Gastrocnemius medialis (tissue), 4 donors: Measurements from ENCODE around the gene UNC13D. TPM values are rescaled to one million over a fixed set of nuclear protein-coding genes. Genes with fewer than 3 reads are reported as not detected.

Experiments used
- ATAC-seq, 2 donors: fragments of 150-250 bp; one replicate each; pipeline ENCODE4 v1.9.1; 2016
- DNase-seq, 2 donors: peaks; one replicate each; pipeline ENCODE4 v3.0.0-alpha.2; 2019
- H3K27ac ChIP-seq, 4 donors: fragments of 200-600 bp; sonication (generic); 1 replicate in 1 of 4; 2 replicates in 3 of 4; pipeline ENCODE4 v1.5.1; 2016 to 2018; ENCODE audit warnings: mild to moderate bottlenecking in 2 of 4, moderate library complexity in 1 of 4
- H3K27me3 ChIP-seq, 3 donors: fragments of 200-600 bp; sonication (generic) in 2 of 3; 1 replicate in 1 of 3; 2 replicates in 2 of 3; pipeline versions ENCODE4 v1.5.1 to v1.6.0; 2016 to 2019; ENCODE audit warnings: mild to moderate bottlenecking in 1 of 3, moderate library complexity in 1 of 3
- H3K36me3 ChIP-seq, 2 donors: fragments of 200-600 bp; sonication (generic) in 1 of 2; one replicate each; pipeline ENCODE4 v1.5.1; 2017 to 2018
- H3K4me1 ChIP-seq, 2 donors: fragments of 200-600 bp; sonication (generic) in 1 of 2; one replicate each; pipeline ENCODE4 v1.5.1; 2016 to 2017; ENCODE audit warnings: mild to moderate bottlenecking in 2 of 2
- H3K4me3 ChIP-seq, 4 donors: fragments of 200-600 bp; sonication (generic) in 3 of 4; 1 replicate in 1 of 4; 2 replicates in 3 of 4; pipeline ENCODE4 v1.5.1; 2016 to 2019; ENCODE audit warnings: mild to moderate bottlenecking in 2 of 4
- H3K9me3 ChIP-seq, 3 donors: fragments of 200-600 bp; sonication (generic) in 2 of 3; 1 replicate in 1 of 3; 2 replicates in 2 of 3; pipeline ENCODE4 v1.5.1; 2016 to 2019
- POLR2A ChIP-seq, 2 donors: fragments of 450-650 bp; IDR thresholded peaks; one replicate each; pipeline ENCODE4 v1.6.1; 2017; ENCODE audit warnings: antibody characterized with exemption in 2 of 2, mild to moderate bottlenecking in 2 of 2, moderate library complexity in 2 of 2
- in situ Hi-C, 4 donors: fragments of 200-750 bp; cut with MboI; loops; one replicate each; pipeline versions ENCODE4 v1.15.0 to v1.8.0; 2017; ENCODE audit warnings: low sequenced_read_pairs in 4 of 4
- intact Hi-C: fragments of 100-400 bp; cut with DNase I; formaldehyde crosslinking; loops from one replicate; pipeline ENCODE4 v1.15.1; 2023; ENCODE audit warnings: low total_unique reads
- microRNA-seq, 2 donors: library from miRNA; unstranded; fragments of <30 nt; microRNA quantifications; one replicate each; pipeline ENCODE4, GENCODE V29; 2016; ENCODE audit warnings: borderline replicate concordance in 2 of 2
- total RNA-seq, 4 donors: library from RNA; depleted of rRNA; stranded (reverse); fragments of >200 nt; gene quantifications; one replicate each; pipeline versions ENCODE4 v1.1.0 to v1.2.3, GENCODE V29; 2016
- TF ChIP-seq, protein P1 (sequence below), 5 experiments: fragments of 450-650 bp in 3 of 5; fragments of 200-600 bp in 2 of 5; sonication (generic) in 2 of 5; IDR thresholded peaks in 4 of 5; conservative IDR thresholded peaks in 1 of 5; 1 replicate in 4 of 5; 2 replicates in 1 of 5; pipeline ENCODE4 v1.5.1; 2016 to 2019; ENCODE audit warnings: antibody characterized with exemption in 5 of 5, mild to moderate bottlenecking in 3 of 5, moderate library complexity in 3 of 5

UNC13D gene
- total RNA-seq, 4 donors from 2014 or later = 1.3 to 9.4 (median 4.6) TPM

GRCh38 chr17:75777296-75777922, 66.8 kb downstream of the UNC13D start:
- ATAC-seq (no peak), DNase-seq (no peak)
- H3K27me3 ChIP-seq = no peaks in the 10 kb centered on the region
- H3K36me3 ChIP-seq = peaks cover 0 to 35% of the 10 kb centered on the region in 2 donors
- intact Hi-C loops (no loop called here), in situ Hi-C loops (loop anchor here in 1 of 4 donors (5.0 kb wide), 1 partner anchor 80 kb away; the partner anchor contains the start of gene WBP2)
- no peak for TF ChIP-seq POLR2A (IDR thresholded peaks at IDR 0.05)
- TF ChIP-seq, protein P1, sequence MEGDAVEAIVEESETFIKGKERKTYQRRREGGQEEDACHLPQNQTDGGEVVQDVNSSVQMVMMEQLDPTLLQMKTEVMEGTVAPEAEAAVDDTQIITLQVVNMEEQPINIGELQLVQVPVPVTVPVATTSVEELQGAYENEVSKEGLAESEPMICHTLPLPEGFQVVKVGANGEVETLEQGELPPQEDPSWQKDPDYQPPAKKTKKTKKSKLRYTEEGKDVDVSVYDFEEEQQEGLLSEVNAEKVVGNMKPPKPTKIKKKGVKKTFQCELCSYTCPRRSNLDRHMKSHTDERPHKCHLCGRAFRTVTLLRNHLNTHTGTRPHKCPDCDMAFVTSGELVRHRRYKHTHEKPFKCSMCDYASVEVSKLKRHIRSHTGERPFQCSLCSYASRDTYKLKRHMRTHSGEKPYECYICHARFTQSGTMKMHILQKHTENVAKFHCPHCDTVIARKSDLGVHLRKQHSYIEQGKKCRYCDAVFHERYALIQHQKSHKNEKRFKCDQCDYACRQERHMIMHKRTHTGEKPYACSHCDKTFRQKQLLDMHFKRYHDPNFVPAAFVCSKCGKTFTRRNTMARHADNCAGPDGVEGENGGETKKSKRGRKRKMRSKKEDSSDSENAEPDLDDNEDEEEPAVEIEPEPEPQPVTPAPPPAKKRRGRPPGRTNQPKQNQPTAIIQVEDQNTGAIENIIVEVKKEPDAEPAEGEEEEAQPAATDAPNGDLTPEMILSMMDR (IDR thresholded peaks at IDR 0.05 in 4 of 5, conservative IDR thresholded peaks at IDR 0.05 in 1 of 5) = no peak
- peaks cover 53 to 57% of the 10 kb centered on the region in 2 donors for H3K4me1 ChIP-seq
- H3K27ac ChIP-seq = peak overlapping the region; percentile 91 to 98 (median 98)
- H3K4me3 ChIP-seq = peak overlapping the region; percentile 83 to 96 (median 88)
- H3K9me3 ChIP-seq = no peaks in the 10 kb centered on the region

Small RNA genes lying within 50 kb of the gene (microRNA-seq; reads per million reads assigned to microRNA genes)
- 0 reads per million in 2 donors for gene MIR4738

Other genes with a start within 250 kb of the UNC13D start
- gene SMIM5, start 211.0 kb downstream of the UNC13D start, total RNA-seq = under 1 TPM in 1 of 4 donors, not detected in 3; 0.22 TPM
- gene RECQL5, start 177.2 kb downstream of the UNC13D start, total RNA-seq = 10 to 100 TPM in 1 of 4 donors, 1 to 10 TPM in 3; 5.3 to 17.5 (median 7.4) TPM
- gene SAP30BP, start 177.1 kb downstream of the UNC13D start, total RNA-seq = 10 to 100 TPM; 42.0 to 64.0 (median 50.1) TPM
- gene ITGB4, start 122.9 kb downstream of the UNC13D start, total RNA-seq = 10 to 100 TPM in 1 of 4 donors, 1 to 10 TPM in 3; 3.6 to 20.2 (median 6.3) TPM
- gene GALK1, start 79.2 kb downstream of the UNC13D start, total RNA-seq = 10 to 100 TPM in 2 of 4 donors, 1 to 10 TPM in 2; 8.7 to 18.3 (median 11.0) TPM
- 10 to 100 TPM; 10.4 to 19.2 (median 13.1) TPM for gene UNK, start 59.6 kb downstream of the UNC13D start, total RNA-seq
- 100 to 1,000 TPM; 129 to 259 (median 148) TPM for gene WBP2, start 10.9 kb upstream of the UNC13D start, total RNA-seq
- 10 to 100 TPM in 3 of 4 donors, 1 to 10 TPM in 1; 9.5 to 18.4 (median 15.5) TPM for gene TRIM47, start 34.2 kb upstream of the UNC13D start, total RNA-seq
- gene TRIM65, start 52.5 kb upstream of the UNC13D start, total RNA-seq = 10 to 100 TPM; 16.5 to 26.1 (median 22.3) TPM
- gene MRPL38, start 60.5 kb upstream of the UNC13D start, total RNA-seq = 10 to 100 TPM; 29.9 to 86.7 (median 53.1) TPM
- 1 to 10 TPM; 2.5 to 6.4 (median 5.8) TPM for gene FBF1, start 96.6 kb upstream of the UNC13D start, total RNA-seq
- 10 to 100 TPM; 64.8 to 96.6 (median 80.7) TPM for gene ACOX1, start 134.8 kb upstream of the UNC13D start, total RNA-seq
- gene TEN1, start 134.8 kb upstream of the UNC13D start, total RNA-seq = 1 to 10 TPM; 4.2 to 9.2 (median 6.8) TPM
- gene CDK3, start 156.5 kb upstream of the UNC13D start, total RNA-seq = 1 to 10 TPM in 2 of 4 donors, under 1 TPM in 2; 0.33 to 1.8 (median 1.1) TPM
- under 1 TPM in 2 of 4 donors, not detected in 2; 0.02 to 0.07 TPM for gene EVPL, start 182.9 kb upstream of the UNC13D start, total RNA-seq
- 10 to 100 TPM; 33.0 to 76.7 (median 66.7) TPM for gene SRP68, start 228.1 kb upstream of the UNC13D start, total RNA-seq
- gene GALR2, start 230.4 kb upstream of the UNC13D start, total RNA-seq = under 1 TPM in 1 of 4 donors, not detected in 3; 0.18 TPM
- not detected for gene ZACN, start 234.8 kb upstream of the UNC13D start, total RNA-seq